Activated CD8-positive, alpha-beta memory T cell treated with anti-CD3 and anti-CD28 coated beads for 24 hours (primary cell): ENCODE results near the gene TNS1.

ENCODE experiments used
- DNase-seq: peaks from one replicate; pipeline ENCODE4 v3.0.0-alpha.2; 2020

The TNS1 gene

GRCh38 chr2:217839750-217840107 is 163.1 kb downstream of the TNS1 start:
- DNase-seq, result no peak

DNA sequence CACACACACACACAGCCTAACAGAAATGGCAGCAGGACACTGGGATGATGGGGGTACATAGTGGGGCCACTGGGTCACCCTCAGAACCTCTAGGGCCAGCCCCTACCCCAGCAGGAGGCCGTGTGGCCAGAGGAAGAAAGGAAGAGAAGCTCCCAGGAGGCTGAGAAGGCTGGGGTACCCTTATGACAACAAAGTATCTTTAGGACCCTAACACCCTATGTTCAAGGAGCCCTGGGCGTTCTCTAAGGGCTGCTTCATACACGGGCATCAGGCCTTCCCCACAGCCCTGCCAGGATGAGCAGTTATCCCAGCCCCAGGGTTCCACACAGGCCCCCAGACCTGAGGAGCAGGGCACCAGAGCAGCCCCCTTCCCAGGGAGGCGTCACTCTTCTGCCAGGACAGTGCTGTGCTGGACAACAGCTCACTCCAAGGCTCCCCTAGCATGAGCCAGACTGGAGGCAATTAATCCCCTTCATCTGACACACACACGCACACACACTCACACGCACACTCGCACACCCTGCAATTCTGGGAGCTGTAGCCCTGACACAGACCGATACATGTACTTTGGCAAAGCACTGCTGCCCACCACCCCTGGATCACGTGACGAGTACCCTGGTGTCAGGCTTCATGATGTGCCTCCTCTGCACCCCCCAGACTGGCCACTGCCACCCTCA is 163.6 kb downstream of the TNS1 start:
- DNase-seq, result no peak

GRCh38 chr2:217838409-217838831 is 164.4 kb downstream of the TNS1 start:
- DNase-seq, result no peak

DNA sequence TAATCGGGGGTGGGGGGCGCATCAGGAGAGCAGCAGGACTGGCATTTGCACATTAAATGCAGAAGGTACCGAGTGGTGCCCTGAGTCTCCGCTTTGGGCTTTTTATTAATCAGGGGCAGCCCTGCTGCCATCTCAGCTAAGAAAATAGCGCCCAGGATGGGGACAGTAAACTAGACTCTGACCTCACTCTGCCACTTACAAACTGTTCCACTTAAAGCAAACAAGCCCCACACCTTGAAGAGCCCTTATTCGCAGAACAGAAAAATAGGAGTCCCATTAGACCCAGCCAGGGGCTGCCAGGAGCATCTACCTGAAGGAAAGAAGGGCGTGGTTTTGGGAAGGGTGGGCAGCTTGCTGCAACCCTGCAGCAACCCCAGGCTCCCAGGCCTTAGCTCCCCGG is 165.3 kb downstream of the TNS1 start:
- DNase-seq, result no peak

- DNase-seq, result no peak
Measured at GRCh38 chr2:217836901-217837491, 165.8 kb downstream of the TNS1 start.

GRCh38 chr2:217835931-217836891 is 166.6 kb downstream of the TNS1 start:
- no peak for DNase-seq

DNA sequence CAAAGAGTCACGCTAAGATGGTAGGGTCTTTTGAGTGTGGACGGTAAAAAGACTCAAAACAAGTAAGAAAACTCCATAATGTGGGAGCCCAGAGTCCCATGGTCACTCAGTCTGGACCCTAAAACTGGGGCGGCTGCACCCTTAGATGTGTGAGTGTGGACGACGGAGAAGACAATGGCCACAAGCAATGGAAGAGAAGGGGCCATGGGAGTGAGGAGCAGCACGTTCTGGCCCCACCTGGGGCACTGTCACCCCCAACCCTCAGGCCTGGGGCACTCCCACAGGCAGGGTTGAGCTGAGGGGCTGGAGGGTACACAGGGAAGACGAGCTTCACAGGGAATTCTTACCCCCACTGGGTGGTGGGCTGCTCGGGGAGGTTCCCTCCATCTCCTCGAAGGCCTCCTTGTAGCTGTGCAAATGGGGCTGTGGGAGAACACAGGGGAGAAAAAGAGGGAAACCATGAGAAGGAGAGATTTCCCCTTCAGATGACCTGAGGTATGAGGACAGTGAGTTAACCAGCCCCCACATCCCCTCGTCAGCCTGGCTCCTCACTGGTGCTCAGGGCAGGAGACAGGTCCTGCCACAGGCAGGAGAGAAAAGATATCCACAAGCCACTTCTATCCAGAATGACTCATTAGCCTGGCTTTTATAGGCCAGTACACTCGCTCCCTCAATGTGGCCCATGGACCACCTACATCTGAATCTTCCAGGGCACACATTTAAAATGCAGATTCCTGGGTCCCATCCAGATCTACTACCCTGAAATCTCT is 167.9 kb downstream of the TNS1 start:
- no peak for DNase-seq

GRCh38 chr2:217834057-217834620 is 168.7 kb downstream of the TNS1 start:
- DNase-seq, result no peak

- no peak for DNase-seq
Measured at GRCh38 chr2:217833439-217833838, 169.4 kb downstream of the TNS1 start.

DNA sequence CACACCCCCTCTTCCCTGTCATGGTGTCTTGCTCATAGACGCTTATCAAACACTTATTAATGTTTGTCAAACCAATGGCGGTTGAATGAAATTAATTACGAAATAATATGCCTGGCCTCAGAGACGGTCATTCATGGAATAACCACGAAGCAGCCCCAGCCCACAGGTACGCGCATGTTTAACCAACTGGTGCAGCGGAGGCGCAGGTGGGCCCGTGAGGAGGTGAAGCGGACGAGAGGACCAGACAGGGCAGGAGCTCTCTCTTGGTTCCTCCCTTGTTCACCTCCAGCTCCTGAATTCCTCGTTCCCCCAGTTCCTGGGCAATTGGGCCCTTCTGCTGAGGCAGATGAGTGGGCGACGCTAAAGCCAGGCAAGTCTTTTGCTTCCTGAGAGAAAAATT is 169.8 kb downstream of the TNS1 start:
- DNase-seq, result no peak

- DNase-seq, result no peak
Measured at GRCh38 chr2:217832115-217832514, 170.7 kb downstream of the TNS1 start.

DNA sequence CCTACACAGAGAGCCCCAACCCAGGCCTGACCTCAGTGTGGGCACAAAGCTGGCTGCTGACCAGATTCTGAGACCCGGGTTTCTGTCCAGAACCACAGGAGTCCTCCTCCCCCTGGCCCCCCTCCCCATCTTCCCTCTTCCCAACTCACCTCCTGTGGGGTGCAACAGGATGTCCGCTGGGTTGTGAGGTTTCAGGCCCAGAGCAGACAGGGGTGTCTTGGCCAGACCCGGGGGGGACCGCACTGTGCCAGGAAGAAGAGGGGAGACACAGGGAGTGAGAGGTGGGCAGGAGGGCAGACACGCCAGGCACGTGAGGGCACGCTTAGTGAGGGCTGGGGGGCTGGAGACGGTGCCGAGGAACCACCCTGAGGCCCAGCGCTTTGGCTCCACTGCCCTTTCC is 171.5 kb downstream of the TNS1 start:
- DNase-seq, result no peak

DNA sequence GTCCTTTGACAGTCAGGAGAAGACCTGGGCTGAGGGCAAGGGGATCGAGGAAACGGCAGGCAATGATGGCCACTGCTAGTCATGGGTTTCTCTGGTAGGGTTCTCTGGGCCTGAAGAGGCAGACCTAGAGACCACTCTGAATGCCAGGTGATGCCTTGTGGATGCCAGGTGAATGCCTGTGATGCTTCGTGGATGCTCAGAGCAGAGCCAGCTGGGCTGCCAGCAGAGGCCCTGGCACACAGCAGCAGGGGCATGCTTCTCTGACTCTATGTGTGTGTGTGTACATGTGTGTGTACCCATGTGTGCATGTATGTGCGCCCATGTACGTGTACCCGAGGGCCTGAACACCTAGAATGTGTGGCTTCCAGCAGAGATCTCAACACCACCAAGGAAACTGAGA is 172.0 kb downstream of the TNS1 start:
- DNase-seq, result no peak

- no peak for DNase-seq
Measured at GRCh38 chr2:217830061-217830460, 172.7 kb downstream of the TNS1 start.

DNA sequence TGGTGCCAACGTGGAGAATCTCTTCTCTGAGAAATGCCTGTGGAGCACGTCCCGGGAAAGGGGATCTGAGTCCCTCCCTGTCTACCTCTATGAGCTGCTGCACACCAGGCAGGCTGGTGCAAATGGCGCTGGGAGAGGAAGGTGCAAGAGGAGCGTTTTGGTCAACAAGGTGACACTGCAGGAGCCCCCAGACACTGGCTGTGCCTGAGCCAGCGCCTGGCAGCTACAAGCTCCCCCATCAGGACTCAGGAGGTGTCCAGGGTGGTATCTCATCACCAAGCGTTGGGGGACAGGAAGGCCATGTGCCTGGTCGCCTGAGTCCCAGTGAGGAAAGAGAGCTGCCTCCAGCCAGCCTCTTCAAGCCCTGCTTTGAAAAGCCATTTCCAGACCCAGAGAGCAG is 173.4 kb downstream of the TNS1 start:
- no peak for DNase-seq

- DNase-seq, result no peak
Measured at GRCh38 chr2:217828336-217828735, 174.5 kb downstream of the TNS1 start.

DNA sequence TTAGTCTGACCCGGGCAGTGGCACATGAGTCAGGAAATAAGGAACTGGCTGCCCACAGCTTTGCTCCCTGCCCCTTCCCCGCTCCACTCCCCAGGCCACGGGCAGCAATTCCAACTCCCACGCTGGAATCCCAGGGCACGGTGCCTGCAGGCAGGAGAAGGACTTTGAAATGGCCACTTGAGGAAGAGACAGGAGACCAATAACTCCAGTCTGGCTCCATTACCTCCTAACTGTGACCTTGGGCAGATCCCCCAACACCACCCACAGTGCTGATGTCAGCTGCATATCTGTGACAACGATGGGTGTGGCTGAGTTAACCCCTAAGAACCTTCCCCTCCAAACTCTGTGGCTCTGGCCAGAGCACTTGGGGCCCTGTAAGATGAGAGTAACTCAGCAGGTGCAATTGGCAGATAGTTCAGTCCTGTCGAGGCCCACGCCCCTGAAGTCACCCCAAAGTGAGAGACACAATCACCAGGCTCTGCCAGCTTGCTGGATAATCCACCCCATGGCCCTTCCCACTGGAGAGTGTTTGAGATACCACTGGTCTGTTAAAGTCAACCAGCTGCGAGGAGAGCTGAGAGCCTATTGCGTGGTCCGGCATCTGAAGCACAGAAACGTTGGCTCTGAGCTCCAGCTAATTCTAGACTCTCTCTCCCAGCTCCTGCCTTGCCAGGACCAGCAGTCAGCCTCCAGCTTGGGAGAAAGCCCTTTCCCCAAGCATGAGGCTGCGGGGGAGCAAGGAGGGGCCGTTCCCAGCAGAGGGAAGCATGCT is 175.2 kb downstream of the TNS1 start:
- no peak for DNase-seq

- no peak for DNase-seq
Measured at GRCh38 chr2:217826991-217827390, 175.8 kb downstream of the TNS1 start.

GRCh38 chr2:217826520-217826919 is 176.3 kb downstream of the TNS1 start:
- no peak for DNase-seq

DNA sequence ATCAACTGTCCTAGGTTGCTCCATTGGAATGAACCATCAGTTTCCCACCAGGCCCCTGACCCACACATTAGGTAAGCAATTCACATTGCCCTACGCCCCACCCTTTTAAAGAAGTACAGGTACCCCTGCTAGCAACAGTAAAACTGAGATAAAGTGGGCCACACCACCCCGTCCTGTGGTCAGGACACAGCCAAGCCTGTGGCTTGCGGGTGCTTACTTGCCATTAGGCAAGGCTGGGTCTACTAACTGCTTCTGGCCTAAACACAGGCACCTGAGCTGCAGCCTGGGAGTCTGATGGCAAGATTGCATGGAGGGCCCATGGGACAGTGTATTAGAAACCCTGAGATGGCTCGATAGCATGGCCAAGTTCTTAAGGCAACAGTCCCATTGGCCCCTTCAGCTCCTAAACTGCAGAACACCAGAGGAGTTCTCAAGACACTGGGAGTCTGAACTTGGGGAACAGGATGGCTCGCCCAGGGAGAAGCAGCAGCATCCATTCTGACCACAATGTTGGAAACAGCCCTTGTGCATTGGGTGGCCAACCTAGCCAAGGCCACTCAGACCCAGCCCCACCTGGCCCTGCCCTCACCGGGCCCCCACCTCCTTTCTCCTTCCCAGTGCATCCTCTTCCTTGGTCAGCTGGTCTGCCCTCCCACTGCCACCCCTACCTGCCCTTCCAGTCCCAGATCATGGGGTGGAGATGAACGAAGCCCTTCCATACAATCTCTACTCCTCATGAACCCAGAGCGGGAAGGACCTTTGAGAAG is 177.1 kb downstream of the TNS1 start:
- DNase-seq, result no peak

DNA sequence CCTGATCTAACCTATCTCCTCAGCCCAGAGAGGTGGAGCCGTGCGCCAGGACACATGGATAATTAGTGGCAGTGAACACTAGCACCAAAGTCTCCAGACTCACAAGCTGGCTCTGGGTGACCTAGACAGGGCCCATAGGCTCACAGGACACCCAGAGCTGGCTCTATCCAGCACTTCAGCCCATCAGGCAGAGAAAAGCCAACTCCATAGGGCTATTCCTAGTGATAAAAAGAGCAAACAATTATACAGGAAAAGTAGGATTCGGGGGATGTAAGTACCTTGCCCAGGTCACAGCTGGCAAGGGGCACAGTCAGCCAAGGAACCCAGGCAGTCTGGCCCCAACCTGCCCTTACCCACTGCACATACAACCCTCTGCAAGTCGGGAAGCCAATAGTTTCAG is 178.6 kb downstream of the TNS1 start:
- DNase-seq, result no peak
